ENCODE results near the gene HAL.

The HAL gene

GRCh38 chr12:96040305-96041133 lies 44.4 kb upstream of the HAL start:
- DNase-seq (ENCODE audit: extremely low read depth, low read depth) = no peak
- H3K4me3 ChIP-seq (replicated peaks; ENCODE audit: low read depth, low read length) = no peak overlapping the region

GRCh38 chr12:96039516-96039915 lies 43.4 kb upstream of the HAL start:
- no peak overlapping the region for H3K4me3 ChIP-seq (replicated peaks; ENCODE audit: low read depth, low read length)
- DNase-seq (ENCODE audit: extremely low read depth, low read depth) = no peak
- TF ChIP-seq CTCF (IDR thresholded peaks at IDR 0.05; ENCODE audit: low read depth, low read length, missing control alignments) = no peak

More at GRCh38 chr12:96040305-96041133, 44.4 kb upstream of the HAL start:
- TF ChIP-seq CTCF (IDR thresholded peaks at IDR 0.05; ENCODE audit: low read depth, low read length, missing control alignments) = no peak

GRCh38 chr12:96036765-96037455 lies 40.8 kb upstream of the HAL start:
- no peak for TF ChIP-seq CTCF (IDR thresholded peaks at IDR 0.05; ENCODE audit: low read depth, low read length, missing control alignments)
- DNase-seq (ENCODE audit: extremely low read depth, low read depth) = no peak
- no peak overlapping the region for H3K4me3 ChIP-seq (replicated peaks; ENCODE audit: low read depth, low read length)

GRCh38 chr12:96035283-96036236 lies 39.4 kb upstream of the HAL start, which contains the start of gene LTA4H:
LTA4H (minus strand) TSS chr12:96035587; CDS start chr12:96035519, 68 bp downstream.
- TF ChIP-seq CTCF (IDR thresholded peaks at IDR 0.05; ENCODE audit: low read depth, low read length, missing control alignments) = no peak
- peak; percentile 97 for DNase-seq (ENCODE audit: extremely low read depth, low read depth)
- H3K4me3 ChIP-seq (replicated peaks; ENCODE audit: low read depth, low read length) = peak within 1 kb of the TSS; percentile 90

- no peak for DNase-seq (ENCODE audit: extremely low read depth, low read depth)
- H3K4me3 ChIP-seq (replicated peaks; ENCODE audit: low read depth, low read length) = peak overlapping the region; percentile 90
- TF ChIP-seq CTCF (IDR thresholded peaks at IDR 0.05; ENCODE audit: low read depth, low read length, missing control alignments) = no peak
These were observed 38.6 kb upstream of the HAL start for GRCh38 chr12:96034621-96035282.
